ENCODE results near the gene MMP19. TPM values are rescaled to one million over a fixed set of nuclear protein-coding genes. Genes with fewer than 3 reads are reported as not detected.
A peak's percentile ranks its signal among the peaks of the same experiment; 100 is the strongest.

Gene MMP19
- total and polyA plus RNA-seq, 9 donors, result 3.6 to 42.7 (median 23.3) TPM

DNA sequence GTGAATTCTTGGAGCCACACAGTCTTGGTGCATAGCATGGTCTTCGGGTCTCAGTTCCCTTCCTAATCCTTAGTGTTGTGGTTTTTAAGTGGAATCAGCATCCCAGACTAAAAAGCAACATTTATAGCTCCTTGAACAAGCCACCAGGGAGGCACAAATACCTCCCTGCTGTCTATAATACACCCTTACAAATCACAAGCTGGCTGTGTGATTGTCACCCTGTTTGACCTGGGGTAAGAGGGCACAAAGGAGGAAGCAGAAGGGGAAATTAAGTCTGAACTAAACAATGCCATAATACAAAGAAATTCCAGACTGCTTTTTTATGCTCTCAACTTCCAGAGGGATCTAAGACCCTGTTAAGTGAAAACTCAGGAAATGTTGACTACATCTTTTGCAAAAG lies 7.7 kb upstream of the MMP19 start:
- intact Hi-C loops (cut with DNase I), result no loop called here
- no peak overlapping the region for H3K27ac ChIP-seq
- no peak for DNase-seq
- no peaks in the 10 kb centered on the region for H3K9me3 ChIP-seq
- peaks cover 9% of the 10 kb centered on the region for H3K4me1 ChIP-seq (ENCODE audit: insufficient read depth)
- no peak for TF ChIP-seq CTCF (IDR thresholded peaks at IDR 0.05)
- no peak for TF ChIP-seq POLR2A (IDR thresholded peaks at IDR 0.05)
- no peak for TF ChIP-seq EP300 (IDR thresholded peaks at IDR 0.05)
- H3K27me3 ChIP-seq, result no peaks in the 10 kb centered on the region
- H3K4me3 ChIP-seq, result no peak overlapping the region
- WGBS, 3 donors, result 11 to 36% (median 20%) methylated on average over 1 of the region's 1 CpG
- H3K36me3 ChIP-seq, result no peaks in the 10 kb centered on the region

DNA sequence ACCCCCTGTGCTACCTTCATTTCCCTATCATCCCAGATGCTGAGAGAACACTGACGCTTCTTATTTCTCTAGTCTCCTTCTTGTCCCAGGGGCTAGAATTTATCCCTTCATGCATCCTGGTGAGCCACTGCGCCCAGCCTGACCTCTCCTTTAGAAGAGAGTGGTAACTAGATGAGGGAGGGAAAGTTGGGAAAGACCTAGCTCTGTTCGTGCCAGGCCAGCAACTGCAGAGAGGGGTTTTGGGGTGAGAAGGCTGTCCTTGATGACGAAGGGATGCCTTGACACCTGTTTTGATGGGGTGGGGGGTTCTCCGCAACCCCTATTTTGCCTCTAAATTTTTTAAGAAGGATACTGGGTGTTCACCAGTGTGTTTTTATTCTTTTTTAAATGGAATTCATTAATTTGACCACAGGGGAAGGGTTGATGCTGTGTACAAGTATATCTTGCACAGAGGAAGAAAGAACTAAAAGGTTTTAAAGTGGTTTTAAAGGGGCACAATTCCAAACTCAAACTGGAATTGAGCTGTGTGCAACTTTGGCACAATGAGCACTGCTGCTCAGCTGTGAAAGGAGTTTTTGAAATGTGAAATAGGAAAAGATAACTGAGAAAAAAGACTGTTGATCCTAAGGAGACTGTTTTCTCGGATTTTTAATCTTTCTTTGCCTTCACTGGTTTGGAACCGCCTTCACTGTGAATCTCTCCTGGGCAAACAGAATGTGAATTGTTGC lies 7.0 kb upstream of the MMP19 start:
- TF ChIP-seq CTCF (IDR thresholded peaks at IDR 0.05), result no peak
- TF ChIP-seq POLR2A (IDR thresholded peaks at IDR 0.05), result no peak
- no peak for TF ChIP-seq EP300 (IDR thresholded peaks at IDR 0.05)
- H3K4me1 ChIP-seq (ENCODE audit: insufficient read depth), result peaks cover 9% of the 10 kb centered on the region
- H3K27ac ChIP-seq, result no peak overlapping the region
- H3K36me3 ChIP-seq, result no peaks in the 10 kb centered on the region
- H3K27me3 ChIP-seq, result no peaks in the 10 kb centered on the region
- DNase-seq, result peak in 1 of 5 donors; percentile 51
- WGBS, 3 donors, result 53 to 57% (median 57%) methylated on average over 7 of the region's 7 CpGs
- no peaks in the 10 kb centered on the region for H3K9me3 ChIP-seq
- intact Hi-C loops (cut with DNase I), result loop anchor here in 1 of 4 donors (5.0 kb wide), 1 partner anchor 83 kb away; the partner anchor contains the start of gene DGKA
- no peak overlapping the region for H3K4me3 ChIP-seq

DNA sequence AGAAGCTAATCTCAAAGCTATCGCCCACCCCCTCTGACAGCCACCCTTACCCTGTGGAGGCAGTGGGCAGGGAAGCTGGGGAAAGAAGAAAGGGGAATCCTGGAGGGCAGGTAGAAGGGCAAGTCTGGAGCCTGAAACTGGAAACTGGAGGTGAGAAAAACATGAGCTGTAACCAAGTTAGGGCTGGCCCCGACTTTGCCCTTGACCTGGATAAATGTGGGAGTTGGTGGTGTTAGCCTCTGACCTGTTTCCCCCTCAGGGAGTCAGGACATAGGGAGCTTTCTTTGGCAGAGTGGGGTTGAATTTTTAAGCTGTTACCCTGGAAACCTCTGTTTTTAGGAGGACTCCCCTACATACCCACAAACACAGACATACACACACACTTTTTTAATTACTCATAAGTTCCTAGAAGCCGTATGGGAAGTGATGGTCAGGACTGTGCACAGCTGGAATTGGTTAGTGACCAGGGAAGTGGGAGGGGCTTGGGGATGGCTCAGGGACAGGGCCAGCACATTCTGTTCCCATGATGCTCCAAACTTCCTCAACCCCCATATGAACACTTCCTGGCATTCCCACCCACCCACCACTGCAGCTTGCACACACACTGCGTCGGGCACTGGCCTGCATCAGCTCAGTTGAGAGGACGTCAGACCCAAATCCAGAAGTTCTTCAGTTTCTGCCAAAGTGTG lies 5.0 kb upstream of the MMP19 start:
- Histone ChIP-seq H3K4me1 (ENCODE audit: insufficient read depth) (peaks cover 9% of the 10 kb centered on the region), H3K27ac (peak overlapping the region; percentile 69 to 72), H3K36me3 (no peaks in the 10 kb centered on the region), H3K27me3 (no peaks in the 10 kb centered on the region), H3K4me3 (peak overlapping the region; percentile 19), H3K9me3 (no peaks in the 10 kb centered on the region)
- intact Hi-C loops (cut with DNase I), result loop anchor here in 1 of 4 donors (5.0 kb wide), 1 partner anchor 85 kb away; the partner anchor contains the start of gene DGKA
- whole genome bisulfite sequencing, 3 donors, result 3 to 8% (median 5%) methylated on average over 5 to 6 of the region's 6 CpGs
- TF ChIP-seq CTCF (IDR thresholded peaks at IDR 0.05), result no peak
- peak; percentile 100 for TF ChIP-seq EP300 (IDR thresholded peaks at IDR 0.05)
- TF ChIP-seq POLR2A (IDR thresholded peaks at IDR 0.05), result peak; percentile 63
- peak; percentile 87 to 98 (median 92) for DNase-seq

- H3K4me3 ChIP-seq, result no peak overlapping the region
- TF ChIP-seq CTCF (IDR thresholded peaks at IDR 0.05), result no peak
- no peak for TF ChIP-seq POLR2A (IDR thresholded peaks at IDR 0.05)
- no peak for TF ChIP-seq EP300 (IDR thresholded peaks at IDR 0.05)
- 45 to 61% (median 49%) methylated on average over 3 of the region's 3 CpGs for WGBS, 3 donors
- no peaks in the 10 kb centered on the region for H3K27me3 ChIP-seq
- H3K9me3 ChIP-seq, result no peaks in the 10 kb centered on the region
- no peaks in the 10 kb centered on the region for H3K36me3 ChIP-seq
- intact Hi-C loops (cut with DNase I), result loop anchor here in 1 of 4 donors (5.0 kb wide), 1 partner anchor 85 kb away; the partner anchor contains the start of gene DGKA
- DNase-seq, result peak in 2 of 5 donors; percentile 40 to 63
- H3K27ac ChIP-seq, result peak overlapping the region; percentile 43 to 69
- peaks cover 9% of the 10 kb centered on the region for H3K4me1 ChIP-seq (ENCODE audit: insufficient read depth)
These were observed 4.3 kb upstream of the MMP19 start for GRCh38 chr12:55847033-55847432.
